HepG2 (cell line): ENCODE results near the gene FNDC3B. TPM values are rescaled to one million over a fixed set of nuclear protein-coding genes. Genes with fewer than 3 reads are reported as not detected.

ENCODE experiments used
- ATAC-seq: fragments of 200-7000 bp; cut with Tn5 transposase; 3 replicates; pipeline ENCODE4 v1.9.1; 2020; ENCODE audit warnings: mild to moderate bottlenecking, moderate library complexity
- BruUV-seq: library from RNA; stranded (reverse); fragments of 400-500 nt; replicated peaks from 2 replicates; lab custom pipeline; 2021; lab: Mats Ljungman, UMichigan
- CTCF ChIA-PET: fragments of 300-600 bp; formaldehyde crosslinking; extraction: SDS; loops from one replicate; lab custom pipeline; 2021; ENCODE audit warnings: low total read pairs, inconsistent platforms, low intra/inter-chr PET ratio; lab: Yijun Ruan, JAX
- POLR2A ChIA-PET: fragments of 350-600 bp; sonication (Branson Sonifier 250); formaldehyde crosslinking; loops from one replicate; lab custom pipeline; 2020; ENCODE audit warnings: antibody characterized with exemption, inconsistent platforms; lab: Yijun Ruan, JAX
- DNase-seq: peaks from one replicate; pipeline ENCODE4 v3.0.0-alpha.2; 2015; ENCODE audit warnings: low spot score
- FAIRE-seq: peaks from 3 replicates; lab custom pipeline; 2011; peaks lifted over from hg19 to GRCh38; lab: Jason Lieb, UNC
- H2AFZ ChIP-seq: one replicate; pipeline ENCODE4 v1.6.1; 2011; ENCODE audit warnings: low read length, inconsistent platforms
- H3K27ac ChIP-seq: fragments of 300-600 bp; 3 replicates; pipeline ENCODE4 v1.8.0; 2011; ENCODE audit warnings: mixed run types, mild to moderate bottlenecking, mixed read lengths, low read length, inconsistent platforms; ENCODE audit not compliant: insufficient read depth; ENCODE audit errors: extremely low read length
- H3K27me3 ChIP-seq, 2 experiments: fragments of 200-600 bp in 1 of 2; 2 replicates in 1 of 2; 3 replicates in 1 of 2; pipeline versions ENCODE4 v1.6.0 to v1.8.0; 2011; ENCODE audit warnings: low read length in 2 of 2, mild to moderate bottlenecking in 2 of 2, moderate library complexity in 2 of 2, inconsistent platforms in 1 of 2; ENCODE audit not compliant: insufficient read depth in 2 of 2, control insufficient read depth in 1 of 2
- H3K36me3 ChIP-seq, 2 experiments: fragments of 200-600 bp in 1 of 2; replicated peaks in 1 of 2; 2 replicates in 1 of 2; 3 replicates in 1 of 2; pipeline versions ENCODE4 v1.5.1 to v1.8.0; 2011; ENCODE audit warnings: low read length in 2 of 2, inconsistent platforms in 1 of 2; ENCODE audit not compliant: insufficient read depth in 2 of 2, control insufficient read depth in 1 of 2
- H3K4me1 ChIP-seq: 2 replicates; pipeline ENCODE4 v1.5.1; 2012; ENCODE audit warnings: low read length, inconsistent platforms; ENCODE audit not compliant: insufficient read depth
- H3K4me2 ChIP-seq: 2 replicates; pipeline ENCODE4 v1.6.0; 2011; ENCODE audit warnings: low read depth, low read length, inconsistent platforms
- H3K4me3 ChIP-seq, 3 experiments: fragments of 200-600 bp in 1 of 3; sonication (generic), shearing (Covaris generic) in 1 of 3; replicated peaks in 1 of 3; 2 replicates each; pipeline ENCODE4 v1.5.1; 2011 to 2016; ENCODE audit warnings: low read length in 3 of 3, inconsistent platforms in 2 of 3, low read depth in 2 of 3, mild to moderate bottlenecking in 2 of 3, control low read depth in 1 of 3, mixed read lengths in 1 of 3; ENCODE audit not compliant: insufficient read depth in 1 of 3
- H3K79me2 ChIP-seq: one replicate; pipeline ENCODE4 v1.6.1; 2011; ENCODE audit warnings: low read length, inconsistent platforms; ENCODE audit not compliant: insufficient read depth
- H3K9ac ChIP-seq: 2 replicates; pipeline ENCODE4 v1.6.0; 2011; ENCODE audit warnings: mild to moderate bottlenecking, low read depth, low read length, inconsistent platforms; ENCODE audit not compliant: insufficient read depth
- H3K9me3 ChIP-seq: 2 replicates; pipeline ENCODE4 v1.5.1; 2012; ENCODE audit warnings: mild to moderate bottlenecking, low read length
- H4K20me1 ChIP-seq: 2 replicates; pipeline ENCODE4 v1.6.0; 2011; ENCODE audit warnings: inconsistent platforms, mild to moderate bottlenecking, low read length, moderate library complexity; ENCODE audit not compliant: insufficient read depth
- HCFC1 ChIP-seq: fragments of 150-350 bp; IDR thresholded peaks from 2 replicates; pipeline ENCODE4 v1.6.1; 2014; ENCODE audit warnings: low read depth, low read length
- KMT2B ChIP-seq: IDR thresholded peaks from 2 replicates; pipeline ENCODE4 v1.6.1; 2016; ENCODE audit warnings: missing genetic modification reagents, missing compliant biosample characterization
- MXI1 ChIP-seq: IDR thresholded peaks from 3 replicates; pipeline ENCODE4 v1.6.1; 2012; ENCODE audit warnings: low read depth, low read length, inconsistent platforms, borderline replicate concordance
- POLR2G ChIP-seq: fragments of 200-400 bp; formaldehyde crosslinking; IDR thresholded peaks from 2 replicates; pipeline ENCODE4 v1.6.1; 2018; ENCODE audit warnings: mild to moderate bottlenecking, low read depth, low read length, moderate library complexity
- ZFY ChIP-seq: sonication (generic); formaldehyde crosslinking; IDR thresholded peaks from 2 replicates; pipeline ENCODE4 v1.4.0; 2020; ENCODE audit warnings: missing genetic modification reagents
- ZNF564 ChIP-seq: sonication (generic); formaldehyde crosslinking; IDR thresholded peaks from 2 replicates; pipeline ENCODE4 v1.8.1; 2023; ENCODE audit warnings: mild to moderate bottlenecking, missing genetic modification reagents
- ZNF670 ChIP-seq: sonication (generic); formaldehyde crosslinking; IDR thresholded peaks from 2 replicates; pipeline ENCODE4 v1.8.0; 2022; ENCODE audit warnings: mild to moderate bottlenecking, missing genetic modification reagents, borderline replicate concordance
- ZNF746 ChIP-seq: sonication (generic); formaldehyde crosslinking; IDR thresholded peaks from 2 replicates; pipeline ENCODE4 v1.8.0; 2022; ENCODE audit warnings: mild to moderate bottlenecking, missing genetic modification reagents
- WGBS: methylation state at CpG from one replicate; pipeline ENCODE4 v1.1.6; 2017; ENCODE audit warnings: low lambda C conversion rate; 5-methylcytosine and 5-hydroxymethylcytosine counted together
- in situ Hi-C: cut with HindIII; loops from 2 replicates; pipeline ENCODE4 v1.10.0; 2017; ENCODE audit warnings: low pct_unique_long_range_greater_than_20kb; ENCODE audit not compliant: extremely low pct_ligation_motif_present
- intact Hi-C: fragments of 100-400 bp; cut with micrococcal nuclease; formaldehyde crosslinking; loops from one replicate; pipeline ENCODE4 v1.10.0; 2022; ENCODE audit not compliant: unreplicated experiment
- polyA plus RNA-seq, 8 experiments: library from polyadenylated mRNA; depleted of rRNA in 3 of 8; stranded (reverse) in 7 of 8; unstranded in 1 of 8; fragments of >200 nt; fragmentation: Illumina TruSeq in 4 of 8; extraction: Trizol in 4 of 8; gene quantifications; 2 replicates each; pipeline versions ENCODE4 v1.2.1 to v1.2.3, GENCODE V29; 2011 to 2016; ENCODE audit warnings: low read depth in 4 of 8, missing spikeins in 1 of 8, mixed read lengths in 1 of 8; ENCODE audit not compliant: insufficient read depth in 1 of 8
- total RNA-seq, 5 experiments: library from RNA; depleted of rRNA; stranded (reverse); fragments of >200 nt; fragmentation: Illumina TruSeq; extraction: Trizol; gene quantifications; 2 replicates each; pipeline ENCODE4 v1.2.3, GENCODE V29; 2016; ENCODE audit warnings: low read depth in 1 of 5
- TF ChIP-seq, protein P1 (sequence below): sonication (generic); formaldehyde crosslinking; IDR thresholded peaks from 2 replicates; pipeline ENCODE4 v1.4.0; 2020; ENCODE audit warnings: missing genetic modification reagents
- TF ChIP-seq, protein P2 (sequence below): sonication (generic); formaldehyde crosslinking; IDR thresholded peaks from 2 replicates; pipeline ENCODE4 v1.4.0; 2020; ENCODE audit warnings: mild to moderate bottlenecking, missing genetic modification reagents, borderline replicate concordance
- TF ChIP-seq, protein P3 (sequence below): sonication (generic); formaldehyde crosslinking; IDR thresholded peaks from 2 replicates; pipeline ENCODE4 v1.5.0; 2020; ENCODE audit warnings: missing genetic modification reagents
- TF ChIP-seq, protein P4 (sequence below): sonication (generic); formaldehyde crosslinking; IDR thresholded peaks from 2 replicates; pipeline ENCODE4 v1.5.0; 2020; ENCODE audit warnings: mild to moderate bottlenecking, missing genetic modification reagents, borderline replicate concordance

FNDC3B gene
- total and polyA plus RNA-seq, 2 of the 13 experiments (the other 11 are each of a cell fraction or from before 2014, with no cell fraction given), result 74.8 to 103 TPM

DNA sequence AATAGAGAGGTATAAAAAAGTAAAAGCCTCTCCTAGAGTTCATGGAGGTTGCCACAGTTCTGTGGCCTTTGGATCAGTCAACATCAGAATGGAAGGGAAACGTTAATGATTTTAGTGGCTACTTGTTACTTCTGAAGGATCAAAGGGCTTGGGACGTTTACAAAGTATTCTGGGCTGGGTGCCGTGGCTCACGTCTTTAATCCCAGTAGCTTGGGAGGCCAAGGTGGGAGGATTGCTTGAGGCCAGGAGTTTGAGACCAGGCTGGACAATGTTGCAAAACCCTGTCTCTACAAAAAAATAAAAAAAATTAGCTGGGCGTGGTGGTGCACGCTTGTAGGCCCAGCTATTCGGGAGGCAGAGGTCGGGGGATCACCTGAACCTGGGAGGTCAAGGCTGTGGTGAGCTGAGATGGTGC lies 44.6 kb downstream of the FNDC3B start:
- Histone ChIP-seq H3K27me3 (no peaks in the 10 kb centered on the region), H3K27ac (peak overlapping the region; percentile 66), H4K20me1 (peaks cover 93% of the 10 kb centered on the region), H3K9ac (no peak overlapping the region), H3K79me2 (peaks cover 100% of the 10 kb centered on the region), H3K4me1 (peaks cover 100% of the 10 kb centered on the region), H3K9me3 (no peaks in the 10 kb centered on the region), H3K4me2 (peak overlapping the region; percentile 35; the same call in 1 of the 2 replicates), H3K36me3 (peaks cover 3 to 5% of the 10 kb centered on the region in 2 experiments; a peak in 4 of 5 replicates), H3K4me3 (no peak overlapping the region; a peak in 1 of 6 replicates), H2AFZ (no peak overlapping the region)
- DNase-seq (peak; percentile 85), FAIRE-seq (no peak), ATAC-seq (peak; percentile 45)
- POLR2A ChIA-PET, result interaction anchor here (0.8 to 2.3 kb wide), 6 partner anchors 13 to 134 kb away, joined by 3 to 10 read pairs (median 4); partner anchors contain the start of gene FNDC3B
- intact Hi-C loops (loop anchor here (5.0 kb wide), 1 partner anchor 42 kb away; no protein-coding TSS in a partner anchor), in situ Hi-C loops (no loop called here)
- CTCF ChIA-PET, result no interaction called here
- WGBS, result 15% methylated on average over 8 of the region's 8 CpGs
- no TSS peak for BruUV-seq
- TF ChIP-seq POLR2G (peak; percentile 35; the same call in 1 of the 2 replicates), ZNF670 (CRISPR knock-in tag) (0 out of 2 replicates have a peak, but pooled peaks have one; percentile 22), HCFC1 (no peak), ZFY (CRISPR knock-in tag) (no peak), MXI1 (no peak), KMT2B (CRISPR knock-in tag) (no peak), ZNF564 (peak; percentile 53; the same call in 1 of the 2 replicates), ZNF746 (CRISPR knock-in tag) (no peak)
- TF ChIP-seq, protein P1, sequence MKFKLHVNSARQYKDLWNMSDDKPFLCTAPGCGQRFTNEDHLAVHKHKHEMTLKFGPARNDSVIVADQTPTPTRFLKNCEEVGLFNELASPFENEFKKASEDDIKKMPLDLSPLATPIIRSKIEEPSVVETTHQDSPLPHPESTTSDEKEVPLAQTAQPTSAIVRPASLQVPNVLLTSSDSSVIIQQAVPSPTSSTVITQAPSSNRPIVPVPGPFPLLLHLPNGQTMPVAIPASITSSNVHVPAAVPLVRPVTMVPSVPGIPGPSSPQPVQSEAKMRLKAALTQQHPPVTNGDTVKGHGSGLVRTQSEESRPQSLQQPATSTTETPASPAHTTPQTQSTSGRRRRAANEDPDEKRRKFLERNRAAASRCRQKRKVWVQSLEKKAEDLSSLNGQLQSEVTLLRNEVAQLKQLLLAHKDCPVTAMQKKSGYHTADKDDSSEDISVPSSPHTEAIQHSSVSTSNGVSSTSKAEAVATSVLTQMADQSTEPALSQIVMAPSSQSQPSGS (CRISPR knock-in tag), result peak; percentile 10; the same call in 1 of the 2 replicates
- TF ChIP-seq, protein P2, sequence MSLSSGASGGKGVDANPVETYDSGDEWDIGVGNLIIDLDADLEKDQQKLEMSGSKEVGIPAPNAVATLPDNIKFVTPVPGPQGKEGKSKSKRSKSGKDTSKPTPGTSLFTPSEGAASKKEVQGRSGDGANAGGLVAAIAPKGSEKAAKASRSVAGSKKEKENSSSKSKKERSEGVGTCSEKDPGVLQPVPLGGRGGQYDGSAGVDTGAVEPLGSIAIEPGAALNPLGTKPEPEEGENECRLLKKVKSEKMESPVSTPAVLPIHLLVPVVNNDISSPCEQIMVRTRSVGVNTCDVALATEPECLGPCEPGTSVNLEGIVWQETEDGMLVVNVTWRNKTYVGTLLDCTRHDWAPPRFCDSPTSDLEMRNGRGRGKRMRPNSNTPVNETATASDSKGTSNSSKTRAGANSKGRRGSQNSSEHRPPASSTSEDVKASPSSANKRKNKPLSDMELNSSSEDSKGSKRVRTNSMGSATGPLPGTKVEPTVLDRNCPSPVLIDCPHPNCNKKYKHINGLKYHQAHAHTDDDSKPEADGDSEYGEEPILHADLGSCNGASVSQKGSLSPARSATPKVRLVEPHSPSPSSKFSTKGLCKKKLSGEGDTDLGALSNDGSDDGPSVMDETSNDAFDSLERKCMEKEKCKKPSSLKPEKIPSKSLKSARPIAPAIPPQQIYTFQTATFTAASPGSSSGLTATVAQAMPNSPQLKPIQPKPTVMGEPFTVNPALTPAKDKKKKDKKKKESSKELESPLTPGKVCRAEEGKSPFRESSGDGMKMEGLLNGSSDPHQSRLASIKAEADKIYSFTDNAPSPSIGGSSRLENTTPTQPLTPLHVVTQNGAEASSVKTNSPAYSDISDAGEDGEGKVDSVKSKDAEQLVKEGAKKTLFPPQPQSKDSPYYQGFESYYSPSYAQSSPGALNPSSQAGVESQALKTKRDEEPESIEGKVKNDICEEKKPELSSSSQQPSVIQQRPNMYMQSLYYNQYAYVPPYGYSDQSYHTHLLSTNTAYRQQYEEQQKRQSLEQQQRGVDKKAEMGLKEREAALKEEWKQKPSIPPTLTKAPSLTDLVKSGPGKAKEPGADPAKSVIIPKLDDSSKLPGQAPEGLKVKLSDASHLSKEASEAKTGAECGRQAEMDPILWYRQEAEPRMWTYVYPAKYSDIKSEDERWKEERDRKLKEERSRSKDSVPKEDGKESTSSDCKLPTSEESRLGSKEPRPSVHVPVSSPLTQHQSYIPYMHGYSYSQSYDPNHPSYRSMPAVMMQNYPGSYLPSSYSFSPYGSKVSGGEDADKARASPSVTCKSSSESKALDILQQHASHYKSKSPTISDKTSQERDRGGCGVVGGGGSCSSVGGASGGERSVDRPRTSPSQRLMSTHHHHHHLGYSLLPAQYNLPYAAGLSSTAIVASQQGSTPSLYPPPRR, result peak; percentile 80; the same call in 1 of the 2 replicates
- TF ChIP-seq, protein P3, sequence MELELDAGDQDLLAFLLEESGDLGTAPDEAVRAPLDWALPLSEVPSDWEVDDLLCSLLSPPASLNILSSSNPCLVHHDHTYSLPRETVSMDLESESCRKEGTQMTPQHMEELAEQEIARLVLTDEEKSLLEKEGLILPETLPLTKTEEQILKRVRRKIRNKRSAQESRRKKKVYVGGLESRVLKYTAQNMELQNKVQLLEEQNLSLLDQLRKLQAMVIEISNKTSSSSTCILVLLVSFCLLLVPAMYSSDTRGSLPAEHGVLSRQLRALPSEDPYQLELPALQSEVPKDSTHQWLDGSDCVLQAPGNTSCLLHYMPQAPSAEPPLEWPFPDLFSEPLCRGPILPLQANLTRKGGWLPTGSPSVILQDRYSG (CRISPR knock-in tag), result no peak
- TF ChIP-seq, protein P4, sequence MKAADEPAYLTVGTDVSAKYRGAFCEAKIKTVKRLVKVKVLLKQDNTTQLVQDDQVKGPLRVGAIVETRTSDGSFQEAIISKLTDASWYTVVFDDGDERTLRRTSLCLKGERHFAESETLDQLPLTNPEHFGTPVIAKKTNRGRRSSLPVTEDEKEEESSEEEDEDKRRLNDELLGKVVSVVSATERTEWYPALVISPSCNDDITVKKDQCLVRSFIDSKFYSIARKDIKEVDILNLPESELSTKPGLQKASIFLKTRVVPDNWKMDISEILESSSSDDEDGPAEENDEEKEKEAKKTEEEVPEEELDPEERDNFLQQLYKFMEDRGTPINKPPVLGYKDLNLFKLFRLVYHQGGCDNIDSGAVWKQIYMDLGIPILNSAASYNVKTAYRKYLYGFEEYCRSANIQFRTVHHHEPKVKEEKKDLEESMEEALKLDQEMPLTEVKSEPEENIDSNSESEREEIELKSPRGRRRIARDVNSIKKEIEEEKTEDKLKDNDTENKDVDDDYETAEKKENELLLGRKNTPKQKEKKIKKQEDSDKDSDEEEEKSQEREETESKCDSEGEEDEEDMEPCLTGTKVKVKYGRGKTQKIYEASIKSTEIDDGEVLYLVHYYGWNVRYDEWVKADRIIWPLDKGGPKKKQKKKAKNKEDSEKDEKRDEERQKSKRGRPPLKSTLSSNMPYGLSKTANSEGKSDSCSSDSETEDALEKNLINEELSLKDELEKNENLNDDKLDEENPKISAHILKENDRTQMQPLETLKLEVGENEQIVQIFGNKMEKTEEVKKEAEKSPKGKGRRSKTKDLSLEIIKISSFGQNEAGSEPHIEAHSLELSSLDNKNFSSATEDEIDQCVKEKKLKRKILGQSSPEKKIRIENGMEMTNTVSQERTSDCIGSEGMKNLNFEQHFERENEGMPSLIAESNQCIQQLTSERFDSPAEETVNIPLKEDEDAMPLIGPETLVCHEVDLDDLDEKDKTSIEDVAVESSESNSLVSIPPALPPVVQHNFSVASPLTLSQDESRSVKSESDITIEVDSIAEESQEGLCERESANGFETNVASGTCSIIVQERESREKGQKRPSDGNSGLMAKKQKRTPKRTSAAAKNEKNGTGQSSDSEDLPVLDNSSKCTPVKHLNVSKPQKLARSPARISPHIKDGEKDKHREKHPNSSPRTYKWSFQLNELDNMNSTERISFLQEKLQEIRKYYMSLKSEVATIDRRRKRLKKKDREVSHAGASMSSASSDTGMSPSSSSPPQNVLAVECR (CRISPR knock-in tag), result 0 out of 2 replicates have a peak, but pooled peaks have one; percentile 21
